Ovary (tissue), 9 donors: ENCODE data around the gene ARGLU1. TPM values are rescaled to one million over a fixed set of nuclear protein-coding genes. Genes with fewer than 3 reads are reported as not detected.
A peak's percentile ranks its signal among the peaks of the same experiment; 100 is the strongest.

ENCODE experiments used
- DNase-seq, 5 donors: peaks; one replicate each; pipeline ENCODE4 v3.0.0-alpha.2; 2019 to 2020
- H3K27ac ChIP-seq, 2 donors: fragments of 200-600 bp; one replicate each; pipeline versions ENCODE4 v1.5.1 to v1.8.0; 2019 to 2022
- H3K27me3 ChIP-seq: fragments of 200-600 bp; one replicate; pipeline ENCODE4 v1.8.0; 2022
- H3K36me3 ChIP-seq: fragments of 200-600 bp; sonication (generic); one replicate; pipeline ENCODE4 v1.5.1; 2019
- H3K4me1 ChIP-seq: one replicate; pipeline ENCODE4 v1.8.1; 2013; ENCODE audit warnings: mild to moderate bottlenecking, moderate library complexity; ENCODE audit not compliant: insufficient read depth
- H3K4me3 ChIP-seq: fragments of 200-600 bp; sonication (generic); one replicate; pipeline ENCODE4 v1.5.1; 2017
- H3K9me3 ChIP-seq, 2 donors: fragments of 200-600 bp in 1 of 2; sonication (generic) in 1 of 2; one replicate each; pipeline versions ENCODE4 v1.5.1 to v1.8.1; 2013 to 2019; ENCODE audit warnings: mild to moderate bottlenecking in 1 of 2, moderate library complexity in 1 of 2
- CTCF ChIP-seq, 3 donors: fragments of 450-650 bp in 2 of 3; fragments of 200-600 bp in 1 of 3; IDR thresholded peaks; one replicate each; pipeline versions ENCODE4 v1.5.1 to v1.8.0; 2016 to 2022; ENCODE audit warnings: antibody characterized with exemption in 3 of 3, mild to moderate bottlenecking in 1 of 3
- EP300 ChIP-seq: sonication (generic); formaldehyde crosslinking; IDR thresholded peaks from one replicate; pipeline ENCODE4 v1.6.1; 2017; ENCODE audit warnings: antibody characterized with exemption
- POLR2A ChIP-seq: fragments of 450-650 bp; IDR thresholded peaks from one replicate; pipeline ENCODE4 v1.6.1; 2017; ENCODE audit warnings: antibody characterized with exemption, mild to moderate bottlenecking, moderate library complexity
- WGBS, 3 donors: extraction: QIAGEN DNeasy Blood & Tissue Kit in 1 of 3; methylation state at CpG; one replicate each; pipeline versions ENCODE4 v1.1.5 to v1.1.7; 2013 to 2017; 5-methylcytosine and 5-hydroxymethylcytosine counted together
- intact Hi-C, 4 donors: fragments of 100-400 bp; cut with DNase I; formaldehyde crosslinking; loops; one replicate each; pipeline versions ENCODE4 v1.11.0 to v1.15.1; 2022 to 2023
- polyA plus RNA-seq, 2 donors: library from polyadenylated mRNA; stranded (reverse); fragments of 200-250 nt in 1 of 2; fragments of 350-450 nt in 1 of 2; fragmentation: Illumina TruSeq in 1 of 2; extraction: RNeasy Lipid Tissue Mini Kit (QIAGEN cat#74804) in 1 of 2; gene quantifications; one replicate each; pipeline ENCODE4 v1.2.3, GENCODE V29; 2013 to 2014
- total RNA-seq, 7 donors: library from RNA; depleted of rRNA in 2 of 7; stranded (reverse); fragments of >200 nt in 2 of 7; fragmentation: NEBNext Ultra II Directional in 3 of 7; extraction: Animal tissue kit (Norgen Biotek cat#: 25700) in 3 of 7; gene quantifications; one replicate each; pipeline versions ENCODE4 v1.1.0 to v1.2.4, GENCODE V29; 2016 to 2023
- donor health status: DM: no; HTN: no; CAD: no; lungs with moderate emphysema.
- donor health status: DM: no; HTN: no; CAD: no.
- donor health status: Bipolar disorder and iron deficiency.
- donor health status: DM: yes; HTN: yes; CAD: no.
- donor health status: DM: no; HTN: no; CAD: no.
- donor health status: DM: yes; HTN: yes; CAD: no.

ARGLU1 gene
- total and polyA plus RNA-seq, 9 donors = 72.5 to 136 (median 76.8) TPM

GRCh38 chr13:106573284-106573846 is 5.4 kb upstream of the ARGLU1 start:
- intact Hi-C loops = no loop called here

DNA sequence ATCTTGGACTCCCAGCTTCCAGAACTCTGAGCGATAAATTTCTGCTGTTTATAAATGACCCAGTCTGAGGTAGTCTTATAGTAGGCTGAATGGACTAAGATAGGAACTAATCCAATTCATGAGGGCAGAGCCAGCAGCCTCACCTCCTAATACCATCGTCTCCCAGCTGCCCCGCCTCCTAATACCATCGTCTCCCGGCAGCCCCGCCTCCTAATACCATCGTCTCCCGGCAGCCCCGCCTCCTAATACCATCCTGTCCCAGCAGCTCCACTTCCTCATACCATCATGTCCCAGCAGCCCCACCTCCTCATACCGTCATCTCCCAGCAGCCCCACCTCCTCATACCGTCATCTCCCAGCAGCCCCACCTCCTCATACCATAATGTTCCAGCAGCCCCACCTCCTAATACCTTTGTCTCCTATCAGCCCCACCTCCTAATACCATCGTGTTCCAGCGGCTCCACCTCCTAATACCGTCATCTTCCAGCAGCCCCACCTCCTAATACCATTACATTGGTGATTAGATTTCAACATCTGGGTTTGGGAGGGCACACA is 2.4 kb upstream of the ARGLU1 start:
- TF ChIP-seq POLR2A (no peak), EP300 (no peak), CTCF (IDR thresholded peaks at IDR 0.05) (no peak)
- H3K4me1 ChIP-seq = no peaks in the 10 kb centered on the region
- H3K9me3 ChIP-seq = no peaks in the 10 kb centered on the region
- peak; percentile 60 to 81 (median 73) for DNase-seq
- no peaks in the 10 kb centered on the region for H3K27me3 ChIP-seq
- H3K27ac ChIP-seq = peak overlapping the region in 1 of 2 donors; percentile 22
- intact Hi-C loops = no loop called here
- H3K36me3 ChIP-seq = no peaks in the 10 kb centered on the region
- WGBS, 3 donors = 34 to 50% (median 36%) methylated on average over 14 of the region's 14 CpGs
- no peak overlapping the region for H3K4me3 ChIP-seq

More at GRCh38 chr13:106573284-106573846, 5.4 kb upstream of the ARGLU1 start:
- Histone ChIP-seq H3K36me3 (no peaks in the 10 kb centered on the region), H3K4me3 (no peak overlapping the region), H3K27me3 (no peaks in the 10 kb centered on the region), H3K27ac (peak overlapping the region in 1 of 2 donors; percentile 4), H3K4me1 (peaks cover 7% of the 10 kb centered on the region), H3K9me3 (no peaks in the 10 kb centered on the region)
- DNase-seq = peak in 2 of 5 donors; percentile 28 to 65
- 29 to 51% (median 42%) methylated on average over 8 of the region's 8 CpGs for WGBS, 3 donors
- TF ChIP-seq POLR2A = no peak
- TF ChIP-seq CTCF (IDR thresholded peaks at IDR 0.05) = no peak
- TF ChIP-seq EP300 = no peak

GRCh38 chr13:106569233-106570095 is 1.5 kb upstream of the ARGLU1 start:
- 58 to 81% (median 72%) methylated on average over 3 of the region's 3 CpGs for WGBS, 3 donors
- no peak for DNase-seq
- no peaks in the 10 kb centered on the region for H3K9me3 ChIP-seq
- intact Hi-C loops = no loop called here
- TF ChIP-seq CTCF (IDR thresholded peaks at IDR 0.05) (no peak), POLR2A (no peak), EP300 (no peak)
- no peak overlapping the region for H3K4me3 ChIP-seq
- H3K27me3 ChIP-seq = no peaks in the 10 kb centered on the region
- no peaks in the 10 kb centered on the region for H3K36me3 ChIP-seq
- H3K27ac ChIP-seq = peak overlapping the region in 1 of 2 donors; percentile 22
- H3K4me1 ChIP-seq = peaks cover 6% of the 10 kb centered on the region

- peak overlapping the region; percentile 85 for H3K4me3 ChIP-seq
- H3K4me1 ChIP-seq = peaks cover 9% of the 10 kb centered on the region
- H3K36me3 ChIP-seq = no peaks in the 10 kb centered on the region
- intact Hi-C loops = no loop called here
- H3K9me3 ChIP-seq = no peaks in the 10 kb centered on the region
- no peak overlapping the region for H3K27ac ChIP-seq
- WGBS, 3 donors = 26 to 29% (median 27%) methylated on average over 11 of the region's 11 CpGs
- TF ChIP-seq POLR2A = no peak
- no peak for TF ChIP-seq CTCF (IDR thresholded peaks at IDR 0.05)
- no peak for TF ChIP-seq EP300
- no peaks in the 10 kb centered on the region for H3K27me3 ChIP-seq
- no peak for DNase-seq
These were observed 514 bp upstream of the ARGLU1 start for GRCh38 chr13:106568299-106569003.
